ENCODE measurements around the gene GUCY2D.
"Not testable (repeated sequence)": the region's sequence is repeated elsewhere in the genome, so short reads cannot be mapped to it uniquely, and the experiment has no call there.

Gene GUCY2D

GRCh38 chr17:8046929-8047768, 44.7 kb downstream of the GUCY2D start:
- no peak for DNase-seq

- DNase-seq = no peak
Observed at GRCh38 chr17:8047769-8048110, 45.3 kb downstream of the GUCY2D start.

GRCh38 chr17:8048236-8048635, 45.8 kb downstream of the GUCY2D start:
- no peak for DNase-seq

GRCh38 chr17:8048736-8049135, 46.3 kb downstream of the GUCY2D start:
- DNase-seq = no peak

GRCh38 chr17:8051831-8052230, 49.4 kb downstream of the GUCY2D start:
- no peak for DNase-seq

GRCh38 chr17:8052256-8053252, 50.1 kb downstream of the GUCY2D start:
- no peak for DNase-seq

- DNase-seq = no peak
Observed at GRCh38 chr17:8053600-8053999, 51.2 kb downstream of the GUCY2D start.

GRCh38 chr17:8055851-8056231, 53.4 kb downstream of the GUCY2D start:
- DNase-seq = no peak

- no peak for DNase-seq
Observed at GRCh38 chr17:8056232-8056975, 54.0 kb downstream of the GUCY2D start.

- no peak for DNase-seq
Observed at GRCh38 chr17:8056976-8057625, 54.7 kb downstream of the GUCY2D start.

GRCh38 chr17:8057691-8058114, 55.3 kb downstream of the GUCY2D start:
- peak; percentile 53 for DNase-seq

- no peak for DNase-seq
Observed at GRCh38 chr17:8059131-8059530, 56.7 kb downstream of the GUCY2D start.

GRCh38 chr17:8060274-8060673, 57.9 kb downstream of the GUCY2D start:
- peak; percentile 67 for DNase-seq

GRCh38 chr17:8061851-8062250, 59.4 kb downstream of the GUCY2D start:
- not testable (repeated sequence) for DNase-seq

- DNase-seq = no peak
Observed at GRCh38 chr17:8062435-8062806, 60.0 kb downstream of the GUCY2D start.

- DNase-seq = no peak
Observed at GRCh38 chr17:8062807-8063483, 60.5 kb downstream of the GUCY2D start.

- DNase-seq = no peak
Observed at GRCh38 chr17:8063761-8064534, 61.5 kb downstream of the GUCY2D start.

- no peak for DNase-seq
Observed at GRCh38 chr17:8064561-8065019, 62.2 kb downstream of the GUCY2D start.

GRCh38 chr17:8066841-8067775, 64.7 kb downstream of the GUCY2D start:
- DNase-seq = no peak

GRCh38 chr17:8067806-8068205, 65.4 kb downstream of the GUCY2D start:
- DNase-seq = no peak
